ENCODE results near the gene OR2L2.
"Not testable (repeated sequence)": the region's sequence is repeated elsewhere in the genome, so short reads cannot be mapped to it uniquely, and the experiment has no call there.

Gene OR2L2

GRCh38 chr1:248029770-248030169 is at the start of gene OR2L2:
OR2L2 (plus strand) TSS chr1:248030070; CDS start chr1:248038268, 8,198 bp downstream.
- in situ Hi-C loops (cut with HindIII; ENCODE audit: low sequenced_read_pairs): no loop called here

- in situ Hi-C loops (cut with HindIII; ENCODE audit: low sequenced_read_pairs): no loop called here
Observed at GRCh38 chr1:247992986-247993385, 36.9 kb upstream of the OR2L2 start.

GRCh38 chr1:247998811-247999210 is 31.1 kb upstream of the OR2L2 start:
- in situ Hi-C loops (cut with HindIII; ENCODE audit: low sequenced_read_pairs): no loop called here

GRCh38 chr1:248000169-248000568 is 29.7 kb upstream of the OR2L2 start:
- in situ Hi-C loops (cut with HindIII; ENCODE audit: low sequenced_read_pairs): no loop called here

GRCh38 chr1:248007778-248008177 is 22.1 kb upstream of the OR2L2 start:
- in situ Hi-C loops (cut with HindIII; ENCODE audit: low sequenced_read_pairs): no loop called here

- in situ Hi-C loops (cut with HindIII; ENCODE audit: low sequenced_read_pairs): no loop called here
Observed at GRCh38 chr1:248009681-248010080, 20.2 kb upstream of the OR2L2 start.

- in situ Hi-C loops (cut with HindIII; ENCODE audit: low sequenced_read_pairs): no loop called here
Observed at GRCh38 chr1:248013229-248013710, 16.6 kb upstream of the OR2L2 start, which contains the start of gene OR2L5. OR2L5 (plus strand) TSS chr1:248013660; CDS start chr1:248021948, 8,288 bp downstream.

GRCh38 chr1:248015803-248016202 is 14.1 kb upstream of the OR2L2 start:
- in situ Hi-C loops (cut with HindIII; ENCODE audit: low sequenced_read_pairs): no loop called here

- in situ Hi-C loops (cut with HindIII; ENCODE audit: low sequenced_read_pairs): no loop called here
Observed at GRCh38 chr1:248045209-248045608, 15.3 kb downstream of the OR2L2 start.

GRCh38 chr1:248046536-248046935 is 16.7 kb downstream of the OR2L2 start, which contains the start of gene OR2L3:
OR2L3 (plus strand) TSS chr1:248046836; CDS start chr1:248060682, 13,846 bp downstream.
- in situ Hi-C loops (cut with HindIII; ENCODE audit: low sequenced_read_pairs): no loop called here

GRCh38 chr1:248047008-248047407 is 17.1 kb downstream of the OR2L2 start:
- in situ Hi-C loops (cut with HindIII; ENCODE audit: low sequenced_read_pairs): no loop called here

- in situ Hi-C loops (cut with HindIII; ENCODE audit: low sequenced_read_pairs): no loop called here
Observed at GRCh38 chr1:248054671-248055070, 24.8 kb downstream of the OR2L2 start.

GRCh38 chr1:248055261-248055660 is 25.4 kb downstream of the OR2L2 start:
- in situ Hi-C loops (cut with HindIII; ENCODE audit: low sequenced_read_pairs): no loop called here

GRCh38 chr1:248065071-248065470 is 35.2 kb downstream of the OR2L2 start:
- in situ Hi-C loops (cut with HindIII; ENCODE audit: low sequenced_read_pairs): no loop called here

- in situ Hi-C loops (cut with HindIII; ENCODE audit: low sequenced_read_pairs): no loop called here
Observed at GRCh38 chr1:248065604-248066003, 35.7 kb downstream of the OR2L2 start.

- in situ Hi-C loops (cut with HindIII; ENCODE audit: low sequenced_read_pairs): not testable (repeated sequence)
Observed at GRCh38 chr1:248083864-248084263, 54.0 kb downstream of the OR2L2 start.
